Neural progenitor cell (in vitro differentiated cells): ENCODE measurements around the gene ALKBH2.

ENCODE experiments used
- EZH2 ChIP-seq: fragments of 200-600 bp; sonication (generic); IDR thresholded peaks from 2 replicates; pipeline ENCODE4 v1.6.1; 2017; ENCODE audit warnings: antibody characterized with exemption, mild to moderate bottlenecking, moderate library complexity
- EZH2phosphoT487 ChIP-seq: fragments of 200-600 bp; sonication (generic); IDR thresholded peaks from 2 replicates; pipeline ENCODE4 v1.6.1; 2017; ENCODE audit warnings: antibody characterized with exemption
- TF ChIP-seq, protein P1 (sequence below): fragments of 200-600 bp; sonication (generic); IDR thresholded peaks from 2 replicates; pipeline ENCODE4 v1.5.1; 2017; ENCODE audit warnings: antibody characterized with exemption, mild to moderate bottlenecking

DNA sequence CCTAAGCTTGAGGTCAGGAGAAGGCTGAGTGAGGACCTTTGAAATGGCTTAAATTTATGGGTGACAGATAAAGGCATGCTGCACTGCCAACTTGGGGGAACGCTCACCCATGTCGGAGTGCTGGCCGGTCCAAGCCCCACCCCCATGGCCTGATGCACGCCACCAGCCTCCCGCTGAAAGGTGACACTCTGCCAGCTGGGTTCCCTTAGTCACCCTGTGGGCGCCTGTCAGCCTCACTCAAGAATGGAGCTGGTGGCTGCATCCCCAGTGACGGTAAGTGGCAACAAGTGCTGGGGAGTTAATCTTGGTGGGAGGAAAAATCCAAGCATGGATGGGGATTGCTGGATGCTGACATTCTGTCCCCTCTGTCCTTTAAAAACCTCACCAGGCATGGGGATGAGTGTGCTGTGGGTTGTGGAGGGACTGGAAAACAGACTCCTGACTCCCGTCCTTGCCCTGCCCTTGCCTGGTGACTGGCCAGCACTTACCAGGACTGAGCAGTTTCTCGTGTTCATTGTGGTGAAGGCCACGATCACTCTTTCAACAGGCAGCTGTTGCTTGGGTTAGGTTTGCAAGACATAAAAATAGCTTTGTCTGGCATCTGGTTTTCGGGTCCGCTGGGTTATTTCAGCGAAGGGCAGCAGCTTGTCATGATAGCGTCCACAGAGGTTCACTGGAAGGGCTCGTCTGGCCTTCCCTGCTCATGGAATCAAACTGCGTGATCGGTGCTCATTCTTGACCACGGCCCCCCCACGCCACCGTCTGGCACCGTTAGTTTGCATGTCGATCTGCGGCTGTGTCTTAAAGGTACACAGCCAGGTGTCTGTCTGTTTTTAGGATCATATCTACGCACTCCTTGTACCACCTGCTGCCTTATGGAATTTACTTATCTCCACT lies 38.1 kb upstream of the ALKBH2 start:
- TF ChIP-seq, protein P1, sequence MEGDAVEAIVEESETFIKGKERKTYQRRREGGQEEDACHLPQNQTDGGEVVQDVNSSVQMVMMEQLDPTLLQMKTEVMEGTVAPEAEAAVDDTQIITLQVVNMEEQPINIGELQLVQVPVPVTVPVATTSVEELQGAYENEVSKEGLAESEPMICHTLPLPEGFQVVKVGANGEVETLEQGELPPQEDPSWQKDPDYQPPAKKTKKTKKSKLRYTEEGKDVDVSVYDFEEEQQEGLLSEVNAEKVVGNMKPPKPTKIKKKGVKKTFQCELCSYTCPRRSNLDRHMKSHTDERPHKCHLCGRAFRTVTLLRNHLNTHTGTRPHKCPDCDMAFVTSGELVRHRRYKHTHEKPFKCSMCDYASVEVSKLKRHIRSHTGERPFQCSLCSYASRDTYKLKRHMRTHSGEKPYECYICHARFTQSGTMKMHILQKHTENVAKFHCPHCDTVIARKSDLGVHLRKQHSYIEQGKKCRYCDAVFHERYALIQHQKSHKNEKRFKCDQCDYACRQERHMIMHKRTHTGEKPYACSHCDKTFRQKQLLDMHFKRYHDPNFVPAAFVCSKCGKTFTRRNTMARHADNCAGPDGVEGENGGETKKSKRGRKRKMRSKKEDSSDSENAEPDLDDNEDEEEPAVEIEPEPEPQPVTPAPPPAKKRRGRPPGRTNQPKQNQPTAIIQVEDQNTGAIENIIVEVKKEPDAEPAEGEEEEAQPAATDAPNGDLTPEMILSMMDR: no peak
- TF ChIP-seq EZH2phosphoT487: no peak
- TF ChIP-seq EZH2: no peak
